SK-N-MC (cell line): Measurements from ENCODE around the gene YPEL2.

Source experiments
- DNase-seq: peaks from one replicate; pipeline ENCODE4 v3.0.0-alpha.2; 2011; ENCODE audit warnings: low read depth, low spot score
- H3K27ac ChIP-seq: fragments of 200-600 bp; sonication (generic); 2 replicates; pipeline ENCODE4 v1.5.1; 2016; ENCODE audit warnings: mixed run types
- H3K36me3 ChIP-seq: fragments of 200-600 bp; sonication (generic); 2 replicates; pipeline ENCODE4 v1.6.1; 2017; ENCODE audit warnings: antibody characterized with exemption, low read length, mixed read lengths; ENCODE audit not compliant: insufficient read depth
- H3K4me3 ChIP-seq: fragments of 200-600 bp; sonication (generic); 2 replicates; pipeline ENCODE4 v1.5.1; 2016
- H3K9ac ChIP-seq: fragments of 200-600 bp; sonication (generic); 2 replicates; pipeline ENCODE4 v1.8.0; 2017; ENCODE audit warnings: mixed run types, mixed read lengths; ENCODE audit not compliant: insufficient read length
- H3K9me3 ChIP-seq: fragments of 200-600 bp; sonication (generic); 2 replicates; pipeline ENCODE4 v1.6.1; 2017; ENCODE audit warnings: low read depth, mild to moderate bottlenecking, antibody characterized with exemption, low read length, moderate library complexity, mixed read lengths
- EZH2 ChIP-seq: fragments of 200-600 bp; sonication (generic); IDR thresholded peaks from one replicate; pipeline ENCODE4 v1.6.1; 2017; ENCODE audit warnings: antibody characterized with exemption
- FOXP2 ChIP-seq: optimal IDR thresholded peaks from 2 replicates; pipeline ENCODE3; 2011; ENCODE audit warnings: mild to moderate bottlenecking, moderate library complexity; ENCODE audit not compliant: insufficient read depth; ENCODE audit errors: extremely low read length, control extremely low read depth
- POLR2AphosphoS5 ChIP-seq: IDR thresholded peaks from 2 replicates; pipeline ENCODE4 v1.6.1; 2012; ENCODE audit warnings: mild to moderate bottlenecking, low read depth, low read length, borderline replicate concordance

Gene YPEL2

GRCh38 chr17:59413014-59413766, 81.7 kb downstream of the YPEL2 start:
- TF ChIP-seq EZH2 = no peak
- no peak for TF ChIP-seq FOXP2
- TF ChIP-seq POLR2AphosphoS5 = no peak
- H3K36me3 ChIP-seq = no peaks in the 10 kb centered on the region
- no peak for DNase-seq
- no peak overlapping the region for H3K4me3 ChIP-seq
- no peaks in the 10 kb centered on the region for H3K9me3 ChIP-seq
- H3K9ac ChIP-seq = no peak overlapping the region
- H3K27ac ChIP-seq = no peak overlapping the region

GRCh38 chr17:59415397-59415796, 83.9 kb downstream of the YPEL2 start:
- H3K9me3 ChIP-seq = no peaks in the 10 kb centered on the region
- no peak for DNase-seq
- no peak overlapping the region for H3K27ac ChIP-seq
- H3K4me3 ChIP-seq = no peak overlapping the region
- H3K36me3 ChIP-seq = no peaks in the 10 kb centered on the region
- TF ChIP-seq POLR2AphosphoS5 (no peak), FOXP2 (no peak)
- no peak overlapping the region for H3K9ac ChIP-seq

- Histone ChIP-seq H3K9me3 (no peaks in the 10 kb centered on the region), H3K27ac (no peak overlapping the region), H3K9ac (no peak overlapping the region), H3K36me3 (no peaks in the 10 kb centered on the region), H3K4me3 (no peak overlapping the region)
- no peak for DNase-seq
- TF ChIP-seq EZH2 = no peak
- no peak for TF ChIP-seq POLR2AphosphoS5
- no peak for TF ChIP-seq FOXP2
Measured at GRCh38 chr17:59416184-59416583, 84.7 kb downstream of the YPEL2 start.

GRCh38 chr17:59417452-59417851, 86.0 kb downstream of the YPEL2 start:
- Histone ChIP-seq H3K4me3 (no peak overlapping the region), H3K27ac (no peak overlapping the region), H3K9ac (no peak overlapping the region), H3K36me3 (no peaks in the 10 kb centered on the region), H3K9me3 (no peaks in the 10 kb centered on the region)
- DNase-seq = no peak
- TF ChIP-seq POLR2AphosphoS5 (no peak), EZH2 (no peak), FOXP2 (no peak)

- H3K27ac ChIP-seq = no peak overlapping the region
- TF ChIP-seq EZH2 (no peak), POLR2AphosphoS5 (no peak), FOXP2 (no peak)
- DNase-seq = no peak
- H3K36me3 ChIP-seq = no peaks in the 10 kb centered on the region
- no peaks in the 10 kb centered on the region for H3K9me3 ChIP-seq
- H3K9ac ChIP-seq = no peak overlapping the region
- no peak overlapping the region for H3K4me3 ChIP-seq
Measured at GRCh38 chr17:59418732-59419166, 87.3 kb downstream of the YPEL2 start.

- no peak overlapping the region for H3K27ac ChIP-seq
- no peaks in the 10 kb centered on the region for H3K36me3 ChIP-seq
- no peaks in the 10 kb centered on the region for H3K9me3 ChIP-seq
- no peak overlapping the region for H3K9ac ChIP-seq
- DNase-seq = no peak
- TF ChIP-seq POLR2AphosphoS5 = no peak
- no peak for TF ChIP-seq FOXP2
- TF ChIP-seq EZH2 = no peak
- no peak overlapping the region for H3K4me3 ChIP-seq
Measured at GRCh38 chr17:59420901-59421300, 89.4 kb downstream of the YPEL2 start.

- no peak for DNase-seq
- Histone ChIP-seq H3K9me3 (no peaks in the 10 kb centered on the region), H3K36me3 (no peaks in the 10 kb centered on the region), H3K4me3 (no peak overlapping the region), H3K27ac (no peak overlapping the region), H3K9ac (no peak overlapping the region)
- TF ChIP-seq POLR2AphosphoS5 = no peak
- TF ChIP-seq EZH2 = no peak
Measured at GRCh38 chr17:59421722-59422121, 90.3 kb downstream of the YPEL2 start.

GRCh38 chr17:59423137-59423724, 91.8 kb downstream of the YPEL2 start:
- no peaks in the 10 kb centered on the region for H3K9me3 ChIP-seq
- H3K4me3 ChIP-seq = no peak overlapping the region
- no peaks in the 10 kb centered on the region for H3K36me3 ChIP-seq
- no peak overlapping the region for H3K9ac ChIP-seq
- DNase-seq = no peak
- no peak overlapping the region for H3K27ac ChIP-seq
- no peak for TF ChIP-seq POLR2AphosphoS5
- no peak for TF ChIP-seq FOXP2
- TF ChIP-seq EZH2 = no peak
